ENCODE results near the gene IFT25.

- TF ChIP-seq CTCF (conservative IDR thresholded peaks at IDR 0.05 in 1 of 2, IDR thresholded peaks at IDR 0.05 in 1 of 2; ENCODE audit: low read depth in 1 of 2, low read length in 2 of 2) (no peak), EZH2 (IDR thresholded peaks at IDR 0.05; ENCODE audit: low read length, missing control alignments) (no peak)
These were observed 30.4 kb upstream of the IFT25 start for GRCh38 chr1:53975861-53976260.
